PC-9 (cell line): ENCODE data around the gene OSBPL3. TPM values are rescaled to one million over a fixed set of nuclear protein-coding genes. Genes with fewer than 3 reads are reported as not detected.

Experiments
- Bru-seq: library from RNA; stranded (reverse); fragments of 400-500 nt; gene quantifications from one replicate; lab custom pipeline; 2021; lab: Mats Ljungman, UMichigan
- BruChase-seq, 2 experiments: library from RNA; stranded (reverse); fragments of 400-500 nt; gene quantifications; one replicate each; lab custom pipeline; 2021; lab: Mats Ljungman, UMichigan
- BruUV-seq: library from RNA; stranded (reverse); fragments of 400-500 nt; replicated peaks from 2 replicates; lab custom pipeline; 2021; lab: Mats Ljungman, UMichigan
- CTCF ChIA-PET: fragments of 300-600 bp; sonication (Branson Sonifier 250); formaldehyde crosslinking; loops from one replicate; lab custom pipeline; 2022; ENCODE audit warnings: antibody characterized with exemption; lab: Charles Lee
- POLR2A ChIA-PET: fragments of 300-600 bp; sonication (Branson Sonifier 250); formaldehyde crosslinking; loops from one replicate; lab custom pipeline; 2022; ENCODE audit warnings: antibody characterized with exemption; ENCODE audit not compliant: unreplicated experiment; lab: Charles Lee
- DNase-seq, 2 experiments: peaks; one replicate each; pipeline versions ENCODE4 v3.0.0 to v3.0.0-alpha.2; 2015 to 2022; ENCODE audit warnings: mixed read lengths in 1 of 2
- H2AFZ ChIP-seq: fragments of 200-600 bp; sonication (generic); 2 replicates; pipeline ENCODE4 v1.8.1; 2017; ENCODE audit warnings: antibody characterized with exemption
- H3F3A ChIP-seq: fragments of 200-600 bp; sonication (generic); 2 replicates; pipeline ENCODE4 v1.8.1; 2017; ENCODE audit warnings: antibody characterized with exemption, mild to moderate bottlenecking, low read depth; ENCODE audit not compliant: insufficient read depth
- H3K27ac ChIP-seq: fragments of 200-600 bp; sonication (generic); 2 replicates; pipeline ENCODE4 v1.6.1; 2016; ENCODE audit warnings: mixed run types
- H3K27me3 ChIP-seq: fragments of 200-600 bp; sonication (generic); 2 replicates; pipeline ENCODE4 v1.6.1; 2016; ENCODE audit warnings: low read depth, mixed run types; ENCODE audit not compliant: insufficient read depth
- H3K36me3 ChIP-seq: fragments of 200-600 bp; sonication (generic); 2 replicates; pipeline ENCODE4 v1.6.1; 2016; ENCODE audit warnings: low read depth, mixed run types
- H3K4me1 ChIP-seq: fragments of 200-600 bp; sonication (generic); replicated peaks from 2 replicates; pipeline ENCODE4 v1.6.1; 2016; ENCODE audit warnings: mixed run types; ENCODE audit not compliant: insufficient read depth
- H3K4me2 ChIP-seq: fragments of 200-600 bp; sonication (generic); 2 replicates; pipeline ENCODE4 v1.6.1; 2017; ENCODE audit warnings: mixed run types
- H3K4me3 ChIP-seq: fragments of 200-600 bp; sonication (generic); 2 replicates; pipeline ENCODE4 v1.6.1; 2016; ENCODE audit warnings: mixed run types
- H3K79me2 ChIP-seq: fragments of 200-600 bp; sonication (generic); 2 replicates; pipeline ENCODE4 v1.6.1; 2017; ENCODE audit warnings: low read depth, mixed run types
- H3K9me2 ChIP-seq: fragments of 200-600 bp; sonication (generic); 2 replicates; pipeline ENCODE4 v1.8.1; 2017; ENCODE audit warnings: mild to moderate bottlenecking; ENCODE audit not compliant: insufficient read depth
- H3K9me3 ChIP-seq: fragments of 200-600 bp; sonication (generic); 2 replicates; pipeline ENCODE4 v1.8.1; 2016; ENCODE audit warnings: low read depth; ENCODE audit not compliant: insufficient read depth
- H4K20me1 ChIP-seq: fragments of 200-600 bp; sonication (generic); 2 replicates; pipeline ENCODE4 v1.8.1; 2017; ENCODE audit not compliant: insufficient read depth
- CTCF ChIP-seq: fragments of 200-600 bp; sonication (generic); conservative IDR thresholded peaks from 2 replicates; pipeline ENCODE4 v1.6.1; 2017; ENCODE audit warnings: mixed run types, antibody characterized with exemption, mild to moderate bottlenecking, moderate library complexity
- EZH2 ChIP-seq: fragments of 200-600 bp; sonication (generic); IDR thresholded peaks from 2 replicates; pipeline ENCODE4 v1.8.0; 2017; ENCODE audit warnings: antibody characterized with exemption, low read depth
- intact Hi-C: fragments of 100-400 bp; cut with micrococcal nuclease; formaldehyde crosslinking; loops from one replicate; pipeline ENCODE4 v1.10.0; 2022; ENCODE audit not compliant: unreplicated experiment
- long read RNA-seq: library from polyadenylated mRNA; stranded (forward); transcript quantifications from one replicate; pipeline ENCODE4 v2.0.0, GENCODE V29; 2022
- total RNA-seq: library from RNA; stranded (reverse); gene quantifications from 2 replicates; pipeline ENCODE4 v1.2.3, GENCODE V29; 2021

OSBPL3 gene
- total RNA-seq (87.6 and 88.4 TPM in 2 replicates), Bru-seq, nascent RNA (percentile 98 among the genes with signal in this experiment), BruChase-seq, experiment 1, labeled RNA remaining after a 2-hour chase (percentile 98 among the genes with signal in this experiment), BruChase-seq, experiment 2, labeled RNA remaining after a 6-hour chase (percentile 93 among the genes with signal in this experiment)
- long read RNA-seq, full-length matches to known transcripts, result 9 of 59 reads
- long read RNA-seq, partial matches to known transcripts, result 4 of 59 reads
- long read RNA-seq, other reads (novel, unspliced or antisense), result 46 of 59 reads

- Histone ChIP-seq H2AFZ (peak within 1 kb of the TSS; percentile 84), H3K9me3 (no peaks in the 10 kb centered on the region), H3K36me3 (no peaks in the 10 kb centered on the region), H4K20me1 (no peaks in the 10 kb centered on the region), H3F3A (peaks cover 15% of the 10 kb centered on the region; the same call in 1 of the 2 replicates), H3K9me2 (no peaks in the 10 kb centered on the region), H3K4me2 (peak within 1 kb of the TSS; percentile 87), H3K27me3 (no peaks in the 10 kb centered on the region), H3K79me2 (peaks cover 47% of the 10 kb centered on the region), H3K4me3 (peak within 1 kb of the TSS; percentile 63), H3K4me1 (peaks cover 24% of the 10 kb centered on the region), H3K27ac (peak within 1 kb of the TSS; percentile 77)
- TF ChIP-seq CTCF (no peak), EZH2 (no peak)
- intact Hi-C loops, result loop anchor here (1.0 to 10.0 kb wide), 6 partner anchors 51 to 405 kb away; partner anchors contain the start of gene PALS2
- ChIA-PET CTCF (interaction anchor here (1.0 to 2.2 kb wide), 9 partner anchors 46 to 159 kb away, joined by 3 to 10 read pairs (median 4); no protein-coding TSS in a partner anchor), POLR2A (interaction anchor here (0.5 to 3.2 kb wide), 9 partner anchors 14 to 159 kb away, joined by 3 to 36 read pairs (median 4); no protein-coding TSS in a partner anchor)
- DNase-seq, result peak; percentile 90 to 98
- no TSS peak for BruUV-seq
Measured at GRCh38 chr7:24979863-24980533, at the start of gene OSBPL3. TSS of gene OSBPL3 (minus strand) at chr7:24980178. CDS start at chr7:24892472, 87,706 bp downstream.

GRCh38 chr7:25029075-25029474, 49.1 kb upstream of the OSBPL3 start:
- Histone ChIP-seq H3K9me2 (no peaks in the 10 kb centered on the region), H3K4me3 (peak overlapping the region; percentile 2; the same call in 1 of the 2 replicates), H3K9me3 (peaks cover 3% of the 10 kb centered on the region; the same call in 1 of the 2 replicates), H3K36me3 (no peaks in the 10 kb centered on the region; the same call in 1 of the 2 replicates), H3K79me2 (no peaks in the 10 kb centered on the region), H3K27me3 (no peaks in the 10 kb centered on the region), H3F3A (peaks cover 61% of the 10 kb centered on the region), H2AFZ (peak overlapping the region; percentile 63; the same call in 1 of the 2 replicates), H3K27ac (peak overlapping the region; percentile 87), H3K4me1 (peaks cover 85% of the 10 kb centered on the region), H4K20me1 (no peaks in the 10 kb centered on the region), H3K4me2 (peak overlapping the region; percentile 58)
- TSS peak; percentile 28 for BruUV-seq
- intact Hi-C loops, result loop anchor here (2.0 kb wide), 1 partner anchor 58 kb away; no protein-coding TSS in a partner anchor
- no peak for TF ChIP-seq CTCF
- TF ChIP-seq EZH2, result no peak
- DNase-seq, result no peak
- ChIA-PET POLR2A (interaction anchor here (0.8 kb wide), 1 partner anchor 48 kb away, joined by 11 read pairs; no protein-coding TSS in a partner anchor), CTCF (interaction anchor here (1.2 kb wide), 1 partner anchor 50 kb away, joined by 3 read pairs; no protein-coding TSS in a partner anchor)
